Heart left ventricle (tissue), 16 donors: ENCODE measurements around the gene IGSF6. TPM values are rescaled to one million over a fixed set of nuclear protein-coding genes. Genes with fewer than 3 reads are reported as not detected.

Experiments
- ATAC-seq, 4 donors: fragments of 200-7000 bp; cut with Tn5 transposase; one replicate each; pipeline ENCODE4 v1.9.1; 2020 to 2022; ENCODE audit warnings: moderate library complexity in 4 of 4, mild to moderate bottlenecking in 3 of 4, moderate number of reproducible peaks in 1 of 4
- DNase-seq, 5 donors: peaks; one replicate each; pipeline ENCODE4 v3.0.0-alpha.2; 2020
- H3K27ac ChIP-seq, 12 donors: fragments of 200-600 bp; sonication (generic) in 4 of 12; one replicate each; pipeline versions ENCODE4 v1.5.0 to v1.8.0; 2016 to 2022; ENCODE audit warnings: mild to moderate bottlenecking in 2 of 12
- H3K27me3 ChIP-seq, 9 donors: fragments of 200-600 bp; sonication (generic) in 2 of 9; one replicate each; pipeline versions ENCODE4 v1.5.1 to v1.8.0; 2016 to 2022; ENCODE audit warnings: mild to moderate bottlenecking in 3 of 9
- H3K36me3 ChIP-seq, 9 donors: fragments of 200-600 bp; sonication (generic) in 2 of 9; one replicate each; pipeline versions ENCODE4 v1.5.0 to v1.8.0; 2018 to 2022; ENCODE audit warnings: mild to moderate bottlenecking in 2 of 9
- H3K4me1 ChIP-seq, 12 donors: fragments of 200-600 bp; sonication (generic) in 4 of 12; one replicate each; pipeline versions ENCODE4 v1.5.0 to v1.8.0; 2016 to 2022; ENCODE audit warnings: mild to moderate bottlenecking in 3 of 12
- H3K4me3 ChIP-seq, 12 donors: fragments of 200-600 bp; sonication (generic) in 4 of 12; one replicate each; pipeline versions ENCODE4 v1.5.0 to v1.8.0; 2017 to 2022; ENCODE audit warnings: mild to moderate bottlenecking in 9 of 12, moderate library complexity in 4 of 12
- H3K9me3 ChIP-seq, 12 donors: fragments of 200-600 bp; sonication (generic) in 4 of 12; one replicate each; pipeline versions ENCODE4 v1.5.0 to v1.8.0; 2016 to 2022; ENCODE audit warnings: mild to moderate bottlenecking in 1 of 12
- CTCF ChIP-seq, 12 donors: fragments of 200-600 bp; sonication (generic) in 4 of 12; IDR thresholded peaks; one replicate each; pipeline versions ENCODE4 v1.5.0 to v1.8.0; 2018 to 2022; ENCODE audit warnings: antibody characterized with exemption in 12 of 12, mild to moderate bottlenecking in 5 of 12
- POLR2A ChIP-seq, 2 donors: fragments of 450-650 bp; IDR thresholded peaks; one replicate each; pipeline ENCODE4 v1.6.1; 2017; ENCODE audit warnings: antibody characterized with exemption in 2 of 2, mild to moderate bottlenecking in 2 of 2, moderate library complexity in 2 of 2
- WGBS, 4 donors: extraction: QIAGEN DNeasy Blood & Tissue Kit in 2 of 4; methylation state at CpG; one replicate each; pipeline versions ENCODE4 v1.1.5 to v1.1.7; 2013 to 2018; 5-methylcytosine and 5-hydroxymethylcytosine counted together
- intact Hi-C, 10 donors: fragments of 100-400 bp; cut with DNase I; formaldehyde crosslinking; loops; one replicate each; pipeline versions ENCODE4 v1.11.1 to v1.14.2; 2022
- polyA plus RNA-seq, 2 donors: library from polyadenylated mRNA; stranded (reverse); fragments of 200-250 nt; gene quantifications; one replicate each; pipeline ENCODE4 v1.2.3, GENCODE V29; 2013
- total RNA-seq, 9 donors: library from RNA; depleted of rRNA in 2 of 9; stranded (reverse); fragments of >200 nt in 2 of 9; fragmentation: NEBNext Ultra II Directional in 3 of 9; extraction: Animal tissue kit (Norgen Biotek cat#: 25700) in 3 of 9; gene quantifications; one replicate each; pipeline versions ENCODE4 v1.1.0 to v1.2.4, GENCODE V29; 2016 to 2023
- donor health status: ischemic (EF 13 %, LVEDD 7.1; RV severe dilation, severe dysfunction).
- donor health status: healthy with polysubstance abuse.
- donor health status: DM: no; HTN: yes; CAD: no.
- donor health status: DM: no; HTN: no; CAD: no.
- donor health status: ischemic (EF 25% LVEDD 6.9; RV normal size, moderate dysfunction).
- donor health status: ischemic (EF 25% LVEDD 5.7; RV mildly dilated, moderate dysfunction).
- donor health status: healthy.
- donor health status: DM: yes; HTN: yes; CAD: no.
- donor health status: ischemic (EF 35%, LVEDD 5.7; RV mildly dilated, moderate dysfunction).
- donor health status: nonischemic (EF 11% LVEDD 7.7; RV severe dilation, severe dysfunction).
- donor health status: DM: yes; HTN: yes; CAD: no.
- donor health status: PGD.
- donor health status: ischemic (EF 29% LVEDD 5.4; RV normal size, mild dysfunction).
- donor health status: nonischemic (EF 23%, LVEDD 6.1; RV moderate dilation, normal function).

Gene IGSF6
- total and polyA plus RNA-seq, 11 donors: 0.56 to 45.0 (median 0.99) TPM

GRCh38 chr16:21620592-21620991 is 31.8 kb downstream of the IGSF6 start:
- Histone ChIP-seq H3K9me3 (no peaks in the 10 kb centered on the region), H3K27me3 (no peaks in the 10 kb centered on the region), H3K27ac (no peak overlapping the region), H3K4me3 (no peak overlapping the region), H3K4me1 (peaks cover 0 to 34% (median 0%) of the 10 kb centered on the region in 12 donors), H3K36me3 (peaks cover 0 to 51% (median 26%) of the 10 kb centered on the region in 9 donors)
- DNase-seq (no peak), ATAC-seq (no peak)
- intact Hi-C loops: no loop called here
- TF ChIP-seq POLR2A (IDR thresholded peaks at IDR 0.05): no peak
- no peak for TF ChIP-seq CTCF (IDR thresholded peaks at IDR 0.05)

DNA sequence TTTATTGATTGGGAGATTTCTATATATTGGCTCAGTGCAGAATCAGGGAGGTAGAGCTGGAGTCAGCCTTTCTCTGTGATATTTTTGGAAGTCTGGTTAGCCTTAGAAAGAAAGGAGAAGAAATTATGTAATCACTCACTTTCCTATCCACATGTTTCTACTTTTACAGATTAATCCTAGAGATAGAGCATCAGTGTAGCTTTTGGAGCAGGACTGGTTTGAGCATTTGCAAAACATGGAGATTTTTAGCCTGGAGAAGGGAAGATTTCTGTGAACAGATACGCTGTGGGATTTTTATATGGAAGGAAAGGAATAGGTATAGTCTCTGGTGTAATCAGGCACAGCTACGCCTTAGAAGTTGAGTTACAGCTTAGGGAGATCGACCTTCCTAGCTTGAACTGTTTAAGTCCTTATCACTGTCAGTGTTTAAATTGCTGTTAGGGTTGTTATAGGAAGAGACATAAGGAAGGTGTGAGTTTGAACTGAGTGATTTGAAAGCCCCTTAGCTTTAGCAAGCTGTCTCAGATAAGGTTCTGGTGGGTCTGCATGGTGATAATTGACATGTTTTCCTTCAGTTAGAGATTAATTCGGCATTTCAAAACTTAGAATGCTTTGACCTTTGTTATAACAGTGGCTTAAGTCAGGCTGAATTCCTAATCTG is 32.5 kb downstream of the IGSF6 start:
- ATAC-seq (no peak), DNase-seq (no peak)
- TF ChIP-seq POLR2A (IDR thresholded peaks at IDR 0.05) (no peak), CTCF (IDR thresholded peaks at IDR 0.05) (no peak)
- Histone ChIP-seq H3K27ac (no peak overlapping the region), H3K36me3 (peaks cover 0 to 46% (median 22%) of the 10 kb centered on the region in 9 donors), H3K4me3 (no peak overlapping the region), H3K9me3 (no peaks in the 10 kb centered on the region), H3K4me1 (peaks cover 0 to 33% (median 0%) of the 10 kb centered on the region in 12 donors), H3K27me3 (no peaks in the 10 kb centered on the region)
- intact Hi-C loops: no loop called here
- WGBS, 4 donors: 84 to 88% (median 85%) methylated on average over 4 of the region's 4 CpGs

GRCh38 chr16:21618281-21618680 is 34.1 kb downstream of the IGSF6 start:
- intact Hi-C loops: no loop called here
- no peaks in the 10 kb centered on the region for H3K9me3 ChIP-seq

GRCh38 chr16:21617607-21618006 is 34.8 kb downstream of the IGSF6 start:
- Histone ChIP-seq H3K36me3 (peaks cover 0 to 35% (median 17%) of the 10 kb centered on the region in 9 donors), H3K27ac (no peak overlapping the region), H3K4me3 (no peak overlapping the region), H3K9me3 (no peaks in the 10 kb centered on the region), H3K4me1 (peaks cover 0 to 33% (median 0%) of the 10 kb centered on the region in 12 donors), H3K27me3 (no peaks in the 10 kb centered on the region)
- DNase-seq (no peak), ATAC-seq (no peak)
- TF ChIP-seq CTCF (IDR thresholded peaks at IDR 0.05): no peak
- WGBS, 4 donors: 94 to 97% (median 97%) methylated on average over 3 of the region's 3 CpGs
- intact Hi-C loops: no loop called here

More at GRCh38 chr16:21618281-21618680, 34.1 kb downstream of the IGSF6 start:
- H3K27ac ChIP-seq: no peak overlapping the region
- H3K27me3 ChIP-seq: no peaks in the 10 kb centered on the region
- peaks cover 0 to 33% (median 0%) of the 10 kb centered on the region in 12 donors for H3K4me1 ChIP-seq
- WGBS, 4 donors: 95 to 98% (median 97%) methylated on average over 5 of the region's 5 CpGs
- H3K36me3 ChIP-seq: peaks cover 0 to 35% (median 21%) of the 10 kb centered on the region in 9 donors
- ATAC-seq (no peak), DNase-seq (no peak)
- TF ChIP-seq POLR2A (IDR thresholded peaks at IDR 0.05) (no peak), CTCF (IDR thresholded peaks at IDR 0.05) (no peak)
- H3K4me3 ChIP-seq: no peak overlapping the region
